ACHN (cell line): ENCODE results near the gene IPO9.
"Not testable (repeated sequence)": the region's sequence is repeated elsewhere in the genome, so short reads cannot be mapped to it uniquely, and the experiment has no call there.

ENCODE experiments used
- DNase-seq: peaks from one replicate; pipeline ENCODE4 v3.0.0-alpha.2; 2015
- in situ Hi-C: cut with HindIII; loops from 2 replicates; pipeline ENCODE4 v1.10.0; 2017; ENCODE audit warnings: low sequenced_read_pairs, low pct_ligation_motif_present, low pct_unique_long_range_greater_than_20kb

Gene IPO9

GRCh38 chr1:201895913-201896807, 67.2 kb downstream of the IPO9 start:
- peak; percentile 90 for DNase-seq
- in situ Hi-C loops = no loop called here

DNA sequence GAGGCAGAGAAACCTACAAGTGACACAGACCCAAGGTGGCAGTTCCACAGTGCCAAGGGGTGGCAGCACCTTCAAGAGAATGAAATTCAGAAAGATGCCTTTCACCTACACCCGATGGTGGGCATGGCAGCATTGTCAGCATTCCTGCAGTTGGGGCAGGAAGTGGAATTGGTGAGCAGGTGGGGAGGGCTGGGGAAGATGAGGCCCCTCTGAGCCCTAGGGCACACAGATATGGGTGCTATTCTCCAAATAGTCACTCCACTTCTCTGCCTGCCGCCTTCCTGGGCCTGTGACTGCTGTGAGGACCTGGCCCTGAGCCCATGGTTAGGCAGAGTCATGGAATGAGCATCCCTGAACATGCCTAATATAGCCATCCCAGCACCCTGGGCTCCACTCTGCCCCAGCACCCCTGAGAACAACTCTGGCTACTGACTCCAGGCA, 68.0 kb downstream of the IPO9 start:
- in situ Hi-C loops = no loop called here
- peak; percentile 49 for DNase-seq

DNA sequence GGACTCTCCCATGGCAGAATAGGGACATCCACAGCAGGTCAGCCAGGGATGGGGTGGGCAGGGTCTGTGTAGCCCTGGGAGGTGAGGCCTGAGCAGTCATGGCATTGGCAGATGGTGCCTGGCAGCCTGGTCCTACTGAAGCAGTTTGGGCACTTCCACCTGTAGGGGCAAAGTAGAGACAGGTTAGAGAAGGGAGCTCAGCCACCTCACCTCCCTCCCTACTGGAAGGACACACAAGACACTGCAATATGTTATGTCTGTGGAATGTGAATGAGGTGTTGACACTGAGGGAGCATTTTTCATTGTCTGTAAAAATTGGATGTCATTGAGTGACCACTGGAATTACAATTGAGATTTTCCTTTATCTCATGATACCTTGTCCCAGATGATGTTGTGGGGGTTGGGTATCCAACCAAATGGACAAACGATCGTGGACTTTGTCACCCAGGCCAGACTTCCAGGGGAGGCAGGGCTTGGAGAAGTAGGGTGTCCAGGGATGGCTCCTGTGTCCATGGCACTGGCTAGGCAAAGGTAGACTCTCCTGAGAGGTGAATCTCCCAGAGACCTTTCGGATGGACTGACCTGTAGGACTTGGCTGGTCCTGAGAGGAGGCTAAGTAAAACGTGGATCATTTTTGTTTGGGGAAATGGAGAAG, 69.4 kb downstream of the IPO9 start:
- in situ Hi-C loops = no loop called here
- DNase-seq = no peak

DNA sequence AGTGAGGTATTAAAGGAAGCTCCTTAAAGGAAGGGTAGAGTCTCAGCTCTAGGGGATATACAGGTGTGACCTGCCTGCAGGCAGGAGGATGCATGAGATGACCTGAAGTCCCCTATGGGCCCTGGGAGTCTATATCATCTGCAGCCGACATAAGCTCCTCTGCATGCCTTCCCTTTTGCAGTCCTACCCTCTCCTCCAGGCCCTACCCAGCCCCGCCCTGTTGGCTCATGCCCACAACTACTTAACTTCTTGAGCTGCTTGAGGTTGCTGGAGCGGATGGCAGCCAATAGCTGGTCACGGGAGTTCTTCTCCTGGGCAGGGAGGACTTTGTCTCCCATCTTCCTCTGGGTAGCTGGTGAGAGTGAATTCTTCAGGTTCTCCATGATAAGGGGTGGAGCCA, 70.0 kb downstream of the IPO9 start:
- in situ Hi-C loops = no loop called here
- no peak for DNase-seq

GRCh38 chr1:201899683-201900429, 70.9 kb downstream of the IPO9 start:
- in situ Hi-C loops = no loop called here
- DNase-seq = no peak

DNA sequence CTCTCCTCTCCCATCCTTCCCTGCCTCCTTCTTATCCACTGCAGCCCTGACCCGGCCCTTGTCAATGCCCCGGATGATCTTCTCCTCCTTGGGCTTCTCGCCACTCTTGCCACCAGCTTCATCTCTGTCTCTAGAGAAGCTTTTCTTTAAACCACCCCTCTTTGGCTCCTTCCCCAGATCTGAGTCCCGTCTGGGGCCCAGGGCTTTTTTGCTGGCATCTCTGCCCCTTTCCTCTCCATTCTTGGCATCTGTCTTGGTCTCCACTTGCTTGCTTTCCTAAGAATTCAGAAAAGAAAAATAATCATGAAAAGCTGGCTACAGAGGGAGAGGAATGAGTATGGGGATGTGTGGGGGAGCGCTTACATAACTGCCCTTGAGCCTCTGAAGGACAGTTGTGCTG, 71.5 kb downstream of the IPO9 start:
- DNase-seq = no peak
- in situ Hi-C loops = no loop called here

DNA sequence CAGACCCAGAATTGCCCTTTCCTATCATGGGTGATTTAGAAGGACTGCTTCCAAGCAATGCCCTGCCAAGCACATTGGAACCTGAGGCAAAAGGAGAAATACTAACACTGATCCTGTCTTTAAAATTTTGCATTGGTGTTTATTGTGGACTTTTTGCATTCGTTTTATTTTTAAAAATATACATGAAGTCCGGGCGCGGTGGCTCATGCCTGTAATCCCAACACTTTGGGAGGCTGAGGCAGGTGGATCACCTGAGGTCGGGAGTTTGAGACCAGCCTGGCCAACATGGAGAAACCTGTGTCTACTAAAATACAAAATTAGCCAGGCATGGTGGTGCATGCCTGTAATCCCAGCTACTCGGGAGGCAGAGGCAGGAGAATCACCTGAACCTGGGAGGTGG, 72.1 kb downstream of the IPO9 start:
- DNase-seq, in situ Hi-C loops: not testable (repeated sequence)

DNA sequence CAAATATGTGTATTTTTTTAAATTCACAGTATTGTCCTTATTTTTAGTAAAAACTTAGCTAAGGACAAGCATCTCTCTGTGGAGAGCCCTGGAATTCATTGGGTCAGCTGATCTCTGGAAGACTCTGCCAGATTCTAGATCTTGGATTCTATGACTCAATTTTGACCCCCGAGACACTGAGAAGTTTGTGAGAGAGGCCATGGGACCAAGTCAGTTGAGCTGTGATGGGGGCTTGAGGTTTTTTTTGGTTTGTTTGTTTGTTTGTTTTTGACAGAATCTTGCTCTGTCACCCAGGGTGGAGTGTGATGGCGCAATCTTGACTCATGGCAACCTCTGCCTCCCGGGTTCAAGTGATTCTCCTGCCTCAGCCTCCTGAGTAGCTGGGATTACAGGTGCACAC, 73.2 kb downstream of the IPO9 start:
- in situ Hi-C loops = no loop called here
- no peak for DNase-seq

- DNase-seq = no peak
Measured at GRCh38 chr1:201903135-201903534, 74.2 kb downstream of the IPO9 start.

DNA sequence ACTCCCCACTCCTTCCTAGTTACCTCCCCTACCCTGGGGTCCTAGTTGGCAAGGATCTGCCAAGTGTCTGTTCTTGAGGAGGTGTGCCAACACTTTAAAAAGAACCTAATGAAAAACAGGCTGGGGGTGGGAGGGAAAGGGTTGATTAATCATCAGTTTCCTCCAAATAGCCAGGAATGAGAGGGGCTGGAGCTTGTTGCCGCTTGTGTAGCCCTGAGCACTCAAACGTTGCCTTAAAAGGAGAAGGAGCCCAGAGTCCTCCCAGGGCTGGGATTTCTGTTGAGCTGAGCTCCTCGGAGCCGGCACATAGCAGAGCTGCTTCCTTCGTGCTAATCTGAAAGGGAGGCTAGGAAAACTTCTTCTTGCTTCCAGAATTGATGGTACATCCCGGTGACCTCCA, 75.6 kb downstream of the IPO9 start:
- DNase-seq = no peak
- in situ Hi-C loops = no loop called here

More at GRCh38 chr1:201903135-201903534, 74.2 kb downstream of the IPO9 start:
- in situ Hi-C loops = no loop called here

- in situ Hi-C loops = no loop called here
- DNase-seq = no peak
Measured at GRCh38 chr1:201905234-201905890, 76.4 kb downstream of the IPO9 start.

DNA sequence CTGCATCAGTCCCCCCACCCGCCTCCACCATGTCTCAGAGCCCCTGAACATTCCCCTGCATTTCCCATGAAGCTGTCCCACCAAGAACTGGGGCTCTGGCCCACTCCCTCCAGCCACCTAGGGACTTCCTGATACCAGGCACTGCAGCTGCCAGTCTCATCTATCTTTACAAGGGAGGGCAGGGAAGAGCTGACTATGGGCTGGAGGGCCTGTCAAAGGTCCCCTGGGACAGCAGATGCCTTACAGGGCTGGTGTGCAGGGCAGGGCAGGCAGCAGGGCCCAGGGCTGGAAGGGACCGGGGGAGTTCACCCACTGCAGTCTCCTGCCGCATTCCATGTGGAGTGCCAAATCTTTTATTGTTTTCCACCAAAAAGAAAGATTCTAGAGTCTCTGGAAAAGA, 77.4 kb downstream of the IPO9 start:
- DNase-seq = no peak
- in situ Hi-C loops = no loop called here

GRCh38 chr1:201907621-201908020, 78.7 kb downstream of the IPO9 start:
- no peak for DNase-seq
- in situ Hi-C loops = no loop called here

DNA sequence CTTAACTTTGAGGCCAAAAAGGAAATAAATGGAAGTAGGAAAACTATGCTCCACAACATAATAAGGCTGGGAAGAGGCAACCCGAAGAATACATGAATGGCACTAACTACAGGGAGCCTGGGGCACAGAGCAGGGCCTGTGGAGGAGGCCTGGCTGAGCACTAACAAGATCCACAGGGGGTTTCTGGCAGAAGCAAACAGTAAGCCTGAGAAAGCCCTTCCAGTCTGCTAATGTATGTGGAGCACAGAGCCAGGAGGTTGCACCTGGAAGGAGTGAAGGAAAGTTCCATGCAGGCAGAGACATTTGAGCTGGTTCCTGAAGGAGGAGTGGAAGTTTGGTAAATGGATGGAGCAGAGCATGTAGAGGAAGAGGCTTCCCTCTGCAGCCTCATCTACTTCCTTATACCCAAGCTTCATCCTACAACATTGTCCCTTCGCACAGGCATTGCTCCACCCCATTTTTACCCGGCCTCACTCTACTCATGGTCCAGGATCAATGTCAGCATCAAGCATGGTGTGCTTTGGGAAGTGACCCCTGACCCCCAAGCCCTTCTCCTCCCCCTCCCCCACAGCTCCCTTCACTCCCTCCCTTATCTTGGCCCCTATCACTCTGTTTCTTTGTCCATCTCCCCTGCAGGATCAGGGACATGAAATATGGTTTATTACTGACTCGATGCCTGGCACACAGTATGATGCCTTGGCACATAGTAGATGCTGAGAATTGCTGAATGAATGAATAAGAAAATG, 83.0 kb downstream of the IPO9 start:
- in situ Hi-C loops = no loop called here

DNA sequence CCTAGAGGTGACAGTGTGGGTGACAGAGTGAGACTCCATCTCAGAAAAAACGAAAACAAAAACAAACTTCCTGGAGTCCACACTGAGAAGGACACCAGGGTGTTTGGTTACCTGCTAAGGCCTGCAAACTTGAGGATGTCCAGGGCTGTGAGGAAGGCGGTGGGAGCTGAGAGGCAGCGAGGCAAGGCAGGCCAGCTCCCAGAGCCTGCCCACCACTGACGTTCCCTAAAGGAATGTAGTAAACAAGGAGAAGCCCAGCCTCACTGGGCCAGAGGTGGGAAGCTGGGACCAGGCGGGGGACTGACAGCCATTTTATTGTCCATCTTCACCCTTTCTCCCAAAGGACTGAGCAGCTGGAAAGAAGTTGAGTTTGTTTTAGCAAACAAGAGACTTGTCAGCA, 83.9 kb downstream of the IPO9 start:
- no peak for DNase-seq
- in situ Hi-C loops = no loop called here

More for the DNA sequence above, 83.0 kb downstream of the IPO9 start:
- no peak for DNase-seq

DNA sequence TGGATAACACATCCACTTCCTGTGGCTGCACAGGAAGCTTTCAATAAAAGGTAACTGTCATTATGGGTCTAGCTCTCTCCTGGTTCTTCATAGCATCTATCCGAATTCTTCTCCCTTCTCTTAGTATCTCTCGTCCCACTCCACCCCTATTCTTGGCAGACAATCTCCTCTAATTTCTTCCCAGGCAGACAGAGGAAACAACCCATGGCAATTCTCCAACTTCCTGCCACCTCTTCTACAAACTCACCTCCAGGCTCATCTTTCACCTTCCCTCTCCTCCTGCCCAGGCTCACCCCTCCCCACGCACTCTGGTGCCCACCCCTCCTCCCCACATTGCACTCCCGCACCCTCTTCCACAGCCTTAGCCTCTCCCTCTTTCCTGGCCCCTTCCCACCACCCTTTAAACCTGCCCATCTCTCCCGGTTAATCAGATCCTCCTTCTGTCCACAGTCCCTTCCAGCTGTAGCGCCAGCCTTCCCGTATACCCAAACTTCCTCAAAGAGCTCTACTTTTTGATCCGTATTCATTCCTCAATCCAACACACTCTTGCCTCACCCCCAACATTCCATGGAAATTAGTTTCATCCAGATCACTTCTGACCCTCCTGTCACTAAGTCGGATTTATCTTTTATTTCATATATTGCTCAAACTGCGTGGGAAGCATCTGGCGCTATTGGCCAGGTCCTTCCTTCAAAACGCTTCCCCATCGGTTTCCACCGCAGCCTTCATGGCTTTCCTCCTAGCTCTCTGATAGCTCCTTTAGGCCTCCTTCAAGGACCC, 85.7 kb downstream of the IPO9 start:
- DNase-seq = no peak
- in situ Hi-C loops = no loop called here

DNA sequence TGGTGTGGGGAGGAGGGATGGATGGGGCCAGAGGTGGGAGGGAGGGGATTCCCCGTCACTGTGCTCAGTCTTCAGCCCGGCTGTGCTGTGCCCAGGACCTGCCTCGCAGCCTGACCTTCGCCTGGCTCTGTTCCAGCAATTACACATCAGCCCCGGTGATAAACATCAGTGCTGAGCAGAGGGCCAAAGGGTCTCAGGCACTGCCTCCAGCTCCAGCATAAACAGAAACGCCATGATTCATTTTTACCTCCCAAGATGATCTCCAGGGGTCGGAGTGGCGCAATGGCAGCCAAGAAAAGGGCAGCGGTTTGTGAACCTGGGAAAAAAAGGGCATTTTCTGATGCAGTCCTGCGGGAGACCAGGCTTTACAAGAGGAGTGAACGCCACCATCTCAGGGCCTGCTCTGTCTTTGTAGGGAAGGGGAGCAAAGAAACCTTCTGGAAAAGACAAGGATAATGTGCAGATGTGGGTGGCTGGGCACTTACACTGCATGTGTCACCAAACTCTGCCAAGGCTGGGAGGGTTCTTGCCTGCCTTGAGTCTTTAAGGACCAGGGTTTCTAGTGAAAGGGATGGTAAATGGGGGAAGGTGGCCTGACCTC, 87.8 kb downstream of the IPO9 start:
- in situ Hi-C loops = no loop called here
- peak; percentile 61 for DNase-seq
